ENCODE results near the gene EEIG1. TPM values are rescaled to one million over a fixed set of nuclear protein-coding genes. Genes with fewer than 3 reads are reported as not detected.

Gene EEIG1
- total and polyA plus RNA-seq, 2 donors (not counting 1 experiment from before 2014, with no cell fraction given): 57.2 to 245 TPM

DNA sequence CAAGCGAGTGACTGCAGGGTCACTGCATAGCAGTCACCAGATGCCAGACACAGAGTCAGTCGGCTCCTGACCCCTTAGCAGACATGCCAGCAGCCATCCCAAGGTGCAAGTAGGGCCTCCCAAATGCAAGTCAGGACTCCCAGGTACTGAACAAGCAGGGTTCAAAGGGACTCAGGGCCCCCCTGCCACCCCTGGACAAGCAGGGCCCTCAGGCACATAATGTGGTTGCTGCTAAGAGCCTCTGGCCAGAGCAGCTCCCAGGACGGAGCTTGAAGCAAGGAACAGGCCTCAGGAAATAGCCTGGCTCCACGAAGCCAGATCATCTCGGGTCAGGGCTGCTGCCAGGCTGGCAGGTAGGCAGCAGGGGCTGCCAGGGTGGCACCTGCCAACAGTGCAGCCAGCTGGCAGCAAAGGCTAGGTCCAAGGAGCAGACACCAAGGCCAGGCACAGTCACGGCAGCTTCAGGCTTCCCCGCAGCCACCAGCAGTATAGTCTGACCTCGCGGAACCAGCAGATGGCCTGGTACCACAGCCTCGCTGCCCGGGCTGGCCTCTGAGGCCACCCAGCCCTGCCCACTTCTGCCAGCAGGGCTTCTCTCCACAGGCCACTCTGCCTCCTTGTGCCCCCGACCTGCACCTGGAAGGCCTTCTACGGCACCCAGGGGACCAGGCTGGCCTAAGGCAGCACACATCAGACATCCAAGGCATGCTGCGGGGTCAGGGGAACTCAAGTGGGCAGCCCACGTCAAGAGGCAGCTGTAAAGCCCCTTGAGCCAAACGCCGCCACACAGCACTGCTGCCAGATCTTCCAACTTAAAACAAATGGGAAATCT lies 7.4 kb downstream of the EEIG1 start:
- no peak for ATAC-seq (ENCODE audit: low read depth)
- no peak overlapping the region for H3K4me3 ChIP-seq (ENCODE audit: control extremely low read depth in 1 of 5, extremely low read depth in 1 of 5, insufficient read depth in 1 of 5, low read depth in 2 of 5, low read length in 4 of 5)
- peak overlapping the region; percentile 76 for H3K4me2 ChIP-seq (replicated peaks; ENCODE audit: low read depth, low read length, poor library complexity, severe bottlenecking)
- peaks cover 100% of the 10 kb centered on the region in 2 donors for H3K4me1 ChIP-seq (ENCODE audit: control insufficient read depth in 2 of 2, insufficient read depth in 2 of 2, low read length in 2 of 2)
- DNase-seq: no peak
- no peaks in the 10 kb centered on the region for H3K9me3 Mint-ChIP-seq (ENCODE audit: insufficient read depth)
- H3K27me3 Mint-ChIP-seq: no peaks in the 10 kb centered on the region
- H3K27ac Mint-ChIP-seq: peak overlapping the region; percentile 95
- ChIA-PET CTCF (interaction anchor here (1.1 to 20.6 kb wide), 5 partner anchors 15 to 58 kb away, joined by 3 to 282 read pairs (median 11); no protein-coding TSS in a partner anchor), POLR2A (interaction anchor here (1.2 to 15.3 kb wide), 3 partner anchors 10 to 57 kb away, joined by 3 to 212 read pairs (median 5); no protein-coding TSS in a partner anchor)
- H3K27me3 ChIP-seq (replicated peaks in 1 of 4; ENCODE audit: control extremely low read depth in 1 of 4, control insufficient read depth in 3 of 4, insufficient read depth in 4 of 4, low read length in 3 of 4): no peaks in the 10 kb centered on the region
- H3K9ac ChIP-seq (ENCODE audit: low read length): peak overlapping the region; percentile 3
- H3K36me3 ChIP-seq (replicated peaks in 1 of 2; ENCODE audit: control extremely low read depth in 1 of 2, control insufficient read depth in 1 of 2, extremely low read depth in 1 of 2, insufficient read depth in 2 of 2, low read length in 1 of 2): peaks cover 0 to 40% of the 10 kb centered on the region in 2 experiments
- TF ChIP-seq EZH2 (IDR thresholded peaks at IDR 0.05; ENCODE audit: borderline replicate concordance, insufficient read depth, low read depth, low read length, poor library complexity, severe bottlenecking) (no peak), CTCF (IDR thresholded peaks at IDR 0.05) (no peak)
- H3K79me2 ChIP-seq (ENCODE audit: control insufficient read depth, insufficient read depth, low read length): peaks cover 99% of the 10 kb centered on the region
- 93% methylated on average over 17 of the region's 17 CpGs for WGBS (ENCODE audit: insufficient coverage)
- H2AFZ ChIP-seq (ENCODE audit: insufficient read depth, low read depth, low read length, poor library complexity, severe bottlenecking): no peak overlapping the region
- no peaks in the 10 kb centered on the region for H3K9me3 ChIP-seq (ENCODE audit: control extremely low read depth in 1 of 3, control insufficient read depth in 2 of 3, insufficient read depth in 1 of 3, low read length in 2 of 3)
- H3K4me3 Mint-ChIP-seq: peak overlapping the region; percentile 77
- H4K20me1 ChIP-seq (ENCODE audit: control insufficient read depth, insufficient read depth, low read length, poor library complexity, severe bottlenecking): peaks cover 90% of the 10 kb centered on the region
- peaks cover 97% of the 10 kb centered on the region for H3K4me1 Mint-ChIP-seq
- intact Hi-C loops (cut with micrococcal nuclease): loop anchor here (5.0 kb wide), 1 partner anchor 34 kb away; no protein-coding TSS in a partner anchor
- peak overlapping the region in 1 of 2 donors; percentile 97 for H3K27ac ChIP-seq (ENCODE audit: low read length in 2 of 2)

Data from B cell (primary cell).